ENCODE results near the gene FKBP3.
"Not testable (repeated sequence)": the region's sequence is repeated elsewhere in the genome, so short reads cannot be mapped to it uniquely, and the experiment has no call there.

FKBP3 gene

GRCh38 chr14:45089813-45090212, 44.5 kb downstream of the FKBP3 start:
- ATAC-seq (ENCODE audit: low read depth) (no peak), DNase-seq (ENCODE audit: low spot score in 2 of 2) (no peak)
- Mint-ChIP-seq H3K36me3 (peaks cover 1% of the 10 kb centered on the region), H3K9me3 (no peaks in the 10 kb centered on the region), H3K27ac (no peak overlapping the region), H3K27me3 (no peaks in the 10 kb centered on the region), H3K4me1 (peaks cover 31% of the 10 kb centered on the region), H3K4me3 (no peak overlapping the region)

- ATAC-seq (ENCODE audit: low read depth) (no peak), DNase-seq (ENCODE audit: low spot score in 2 of 2) (no peak)
- Mint-ChIP-seq H3K4me3 (peak overlapping the region; percentile 94), H3K36me3 (no peaks in the 10 kb centered on the region), H3K4me1 (peaks cover 29% of the 10 kb centered on the region), H3K9me3 (no peaks in the 10 kb centered on the region), H3K27ac (peak overlapping the region; percentile 96), H3K27me3 (no peaks in the 10 kb centered on the region)
Observed at GRCh38 chr14:45084946-45085346, 49.3 kb downstream of the FKBP3 start.

- H3K27me3 Mint-ChIP-seq, result no peaks in the 10 kb centered on the region
- DNase-seq (ENCODE audit: low spot score in 2 of 2), result peak; percentile 93 to 97
- H3K27ac Mint-ChIP-seq, result peak within 1 kb of the TSS; percentile 96
- H3K4me1 Mint-ChIP-seq, result peaks cover 29% of the 10 kb centered on the region
- no peaks in the 10 kb centered on the region for H3K9me3 Mint-ChIP-seq
- H3K36me3 Mint-ChIP-seq, result no peaks in the 10 kb centered on the region
- peak; percentile 92 for ATAC-seq (ENCODE audit: low read depth)
- H3K4me3 Mint-ChIP-seq, result peak within 1 kb of the TSS; percentile 94
Observed at GRCh38 chr14:45083976-45084722, 50.1 kb downstream of the FKBP3 start, which contains the start of gene PRPF39. PRPF39 (plus strand) TSS chr14:45084116; CDS start chr14:45095240, 11,124 bp downstream.

- ATAC-seq (ENCODE audit: low read depth), result no peak
- Mint-ChIP-seq H3K9me3 (no peaks in the 10 kb centered on the region), H3K36me3 (no peaks in the 10 kb centered on the region), H3K4me1 (peaks cover 26% of the 10 kb centered on the region), H3K27me3 (no peaks in the 10 kb centered on the region), H3K4me3 (peak overlapping the region; percentile 94), H3K27ac (peak overlapping the region; percentile 96)
- no peak for DNase-seq (ENCODE audit: low spot score in 2 of 2)
Observed at GRCh38 chr14:45083617-45083975, 50.7 kb downstream of the FKBP3 start.

- peaks cover 18% of the 10 kb centered on the region for H3K4me1 Mint-ChIP-seq
- no peaks in the 10 kb centered on the region for H3K27me3 Mint-ChIP-seq
- peak overlapping the region; percentile 68 for H3K27ac Mint-ChIP-seq
- H3K4me3 Mint-ChIP-seq, result peak overlapping the region; percentile 61
- DNase-seq (ENCODE audit: low spot score in 2 of 2), result no peak
- no peaks in the 10 kb centered on the region for H3K36me3 Mint-ChIP-seq
- no peaks in the 10 kb centered on the region for H3K9me3 Mint-ChIP-seq
- no peak for ATAC-seq (ENCODE audit: low read depth)
Observed at GRCh38 chr14:45082420-45082819, 51.9 kb downstream of the FKBP3 start.

- H3K9me3 Mint-ChIP-seq; H3K27me3 Mint-ChIP-seq; H3K36me3 Mint-ChIP-seq; H3K4me3 Mint-ChIP-seq; ATAC-seq (ENCODE audit: low read depth); DNase-seq (ENCODE audit: low spot score in 2 of 2); H3K27ac Mint-ChIP-seq: not testable (repeated sequence)
- H3K4me1 Mint-ChIP-seq, result peaks cover 15% of the 10 kb centered on the region
Observed at GRCh38 chr14:45081096-45081495, 53.2 kb downstream of the FKBP3 start.

- H3K4me1 Mint-ChIP-seq, result peaks cover 13% of the 10 kb centered on the region
Observed at GRCh38 chr14:45080416-45080968, 53.8 kb downstream of the FKBP3 start.

GRCh38 chr14:45078323-45078722, 56.0 kb downstream of the FKBP3 start:
- H3K27ac Mint-ChIP-seq, result no peak overlapping the region
- no peaks in the 10 kb centered on the region for H3K27me3 Mint-ChIP-seq
- no peak overlapping the region for H3K4me3 Mint-ChIP-seq
- no peaks in the 10 kb centered on the region for H3K36me3 Mint-ChIP-seq
- ATAC-seq (ENCODE audit: low read depth) (no peak), DNase-seq (ENCODE audit: low spot score in 2 of 2) (no peak)
- no peaks in the 10 kb centered on the region for H3K9me3 Mint-ChIP-seq
- H3K4me1 Mint-ChIP-seq, result peaks cover 3% of the 10 kb centered on the region

More at GRCh38 chr14:45080416-45080968, 53.8 kb downstream of the FKBP3 start:
- not testable (repeated sequence) for ATAC-seq (ENCODE audit: low read depth); H3K4me3 Mint-ChIP-seq; H3K36me3 Mint-ChIP-seq; H3K27me3 Mint-ChIP-seq; H3K27ac Mint-ChIP-seq; DNase-seq (ENCODE audit: low spot score in 2 of 2); H3K9me3 Mint-ChIP-seq

- ATAC-seq (ENCODE audit: low read depth) (no peak), DNase-seq (ENCODE audit: low spot score in 2 of 2) (no peak)
- Mint-ChIP-seq H3K27ac (no peak overlapping the region), H3K4me1 (no peaks in the 10 kb centered on the region), H3K4me3 (no peak overlapping the region), H3K9me3 (no peaks in the 10 kb centered on the region), H3K36me3 (peaks cover 6% of the 10 kb centered on the region), H3K27me3 (no peaks in the 10 kb centered on the region)
Observed at GRCh38 chr14:45073231-45073879, 60.9 kb downstream of the FKBP3 start.

GRCh38 chr14:45072126-45072525, 62.2 kb downstream of the FKBP3 start:
- no peak overlapping the region for H3K27ac Mint-ChIP-seq
- no peaks in the 10 kb centered on the region for H3K9me3 Mint-ChIP-seq
- no peak for ATAC-seq (ENCODE audit: low read depth)
- no peak overlapping the region for H3K4me3 Mint-ChIP-seq
- no peaks in the 10 kb centered on the region for H3K27me3 Mint-ChIP-seq
- no peaks in the 10 kb centered on the region for H3K4me1 Mint-ChIP-seq
- DNase-seq (ENCODE audit: low spot score in 2 of 2), result no peak
- H3K36me3 Mint-ChIP-seq, result peaks cover 6% of the 10 kb centered on the region

GRCh38 chr14:45070215-45070614, 64.1 kb downstream of the FKBP3 start:
- no peaks in the 10 kb centered on the region for H3K4me1 Mint-ChIP-seq
- H3K9me3 Mint-ChIP-seq, result no peaks in the 10 kb centered on the region
- ATAC-seq (ENCODE audit: low read depth) (no peak), DNase-seq (ENCODE audit: low spot score in 2 of 2) (no peak)
- H3K27ac Mint-ChIP-seq, result no peak overlapping the region
- H3K36me3 Mint-ChIP-seq, result peaks cover 6% of the 10 kb centered on the region
- H3K27me3 Mint-ChIP-seq, result no peaks in the 10 kb centered on the region
- no peak overlapping the region for H3K4me3 Mint-ChIP-seq

GRCh38 chr14:45068396-45068795, 65.9 kb downstream of the FKBP3 start:
- H3K4me3 Mint-ChIP-seq, result no peak overlapping the region
- H3K9me3 Mint-ChIP-seq, result no peaks in the 10 kb centered on the region
- H3K27ac Mint-ChIP-seq, result no peak overlapping the region
- H3K36me3 Mint-ChIP-seq, result peaks cover 10% of the 10 kb centered on the region
- ATAC-seq (ENCODE audit: low read depth), result no peak
- H3K4me1 Mint-ChIP-seq, result no peaks in the 10 kb centered on the region
- H3K27me3 Mint-ChIP-seq, result no peaks in the 10 kb centered on the region
- no peak for DNase-seq (ENCODE audit: low spot score in 2 of 2)

GRCh38 chr14:45066667-45067066, 67.6 kb downstream of the FKBP3 start:
- no peaks in the 10 kb centered on the region for H3K27me3 Mint-ChIP-seq
- H3K36me3 Mint-ChIP-seq, result peaks cover 15% of the 10 kb centered on the region
- H3K27ac Mint-ChIP-seq, result no peak overlapping the region
- ATAC-seq (ENCODE audit: low read depth) (no peak), DNase-seq (ENCODE audit: low spot score in 2 of 2) (no peak)
- no peaks in the 10 kb centered on the region for H3K9me3 Mint-ChIP-seq
- H3K4me3 Mint-ChIP-seq, result no peak overlapping the region
- H3K4me1 Mint-ChIP-seq, result no peaks in the 10 kb centered on the region

- ATAC-seq (ENCODE audit: low read depth), result no peak
- no peak overlapping the region for H3K4me3 Mint-ChIP-seq
- no peaks in the 10 kb centered on the region for H3K27me3 Mint-ChIP-seq
- H3K9me3 Mint-ChIP-seq, result no peaks in the 10 kb centered on the region
- no peaks in the 10 kb centered on the region for H3K4me1 Mint-ChIP-seq
- DNase-seq (ENCODE audit: low spot score in 2 of 2), result no peak
- no peak overlapping the region for H3K27ac Mint-ChIP-seq
- peaks cover 15% of the 10 kb centered on the region for H3K36me3 Mint-ChIP-seq
Observed at GRCh38 chr14:45065956-45066355, 68.3 kb downstream of the FKBP3 start.

All from memory B cell (primary cell).